GM06990 (cell line): Measurements from ENCODE around the gene LDLRAD4.

ENCODE experiments used
- DNase-seq: peaks from one replicate; pipeline ENCODE4 v3.0.0-alpha.2; 2011; ENCODE audit not compliant: insufficient read length; ENCODE audit errors: extremely low read depth
- H3K27me3 ChIP-seq: replicated peaks from 2 replicates; pipeline ENCODE4 v1.6.0; 2011; ENCODE audit warnings: low read length; ENCODE audit not compliant: control insufficient read depth, insufficient read depth
- H3K36me3 ChIP-seq: 2 replicates; pipeline ENCODE4 v1.5.1; 2011; ENCODE audit warnings: low read length; ENCODE audit not compliant: control insufficient read depth, insufficient read depth
- H3K4me3 ChIP-seq: replicated peaks from 2 replicates; pipeline ENCODE4 v1.5.1; 2011; ENCODE audit warnings: low read depth, mild to moderate bottlenecking, control low read depth, low read length
- TF ChIP-seq, protein P1 (sequence below): IDR thresholded peaks from 2 replicates; pipeline ENCODE4 v1.5.1; 2011; ENCODE audit warnings: low read length, control low read depth, mild to moderate bottlenecking, inconsistent platforms; ENCODE audit not compliant: insufficient read depth, poor library complexity, severe bottlenecking

LDLRAD4 gene

GRCh38 chr18:13481331-13481730, 262.8 kb downstream of the LDLRAD4 start:
- no peaks in the 10 kb centered on the region for H3K27me3 ChIP-seq
- TF ChIP-seq, protein P1, sequence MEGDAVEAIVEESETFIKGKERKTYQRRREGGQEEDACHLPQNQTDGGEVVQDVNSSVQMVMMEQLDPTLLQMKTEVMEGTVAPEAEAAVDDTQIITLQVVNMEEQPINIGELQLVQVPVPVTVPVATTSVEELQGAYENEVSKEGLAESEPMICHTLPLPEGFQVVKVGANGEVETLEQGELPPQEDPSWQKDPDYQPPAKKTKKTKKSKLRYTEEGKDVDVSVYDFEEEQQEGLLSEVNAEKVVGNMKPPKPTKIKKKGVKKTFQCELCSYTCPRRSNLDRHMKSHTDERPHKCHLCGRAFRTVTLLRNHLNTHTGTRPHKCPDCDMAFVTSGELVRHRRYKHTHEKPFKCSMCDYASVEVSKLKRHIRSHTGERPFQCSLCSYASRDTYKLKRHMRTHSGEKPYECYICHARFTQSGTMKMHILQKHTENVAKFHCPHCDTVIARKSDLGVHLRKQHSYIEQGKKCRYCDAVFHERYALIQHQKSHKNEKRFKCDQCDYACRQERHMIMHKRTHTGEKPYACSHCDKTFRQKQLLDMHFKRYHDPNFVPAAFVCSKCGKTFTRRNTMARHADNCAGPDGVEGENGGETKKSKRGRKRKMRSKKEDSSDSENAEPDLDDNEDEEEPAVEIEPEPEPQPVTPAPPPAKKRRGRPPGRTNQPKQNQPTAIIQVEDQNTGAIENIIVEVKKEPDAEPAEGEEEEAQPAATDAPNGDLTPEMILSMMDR = no peak
- peaks cover 2% of the 10 kb centered on the region for H3K36me3 ChIP-seq
- H3K4me3 ChIP-seq = no peak overlapping the region
- DNase-seq = no peak

DNA sequence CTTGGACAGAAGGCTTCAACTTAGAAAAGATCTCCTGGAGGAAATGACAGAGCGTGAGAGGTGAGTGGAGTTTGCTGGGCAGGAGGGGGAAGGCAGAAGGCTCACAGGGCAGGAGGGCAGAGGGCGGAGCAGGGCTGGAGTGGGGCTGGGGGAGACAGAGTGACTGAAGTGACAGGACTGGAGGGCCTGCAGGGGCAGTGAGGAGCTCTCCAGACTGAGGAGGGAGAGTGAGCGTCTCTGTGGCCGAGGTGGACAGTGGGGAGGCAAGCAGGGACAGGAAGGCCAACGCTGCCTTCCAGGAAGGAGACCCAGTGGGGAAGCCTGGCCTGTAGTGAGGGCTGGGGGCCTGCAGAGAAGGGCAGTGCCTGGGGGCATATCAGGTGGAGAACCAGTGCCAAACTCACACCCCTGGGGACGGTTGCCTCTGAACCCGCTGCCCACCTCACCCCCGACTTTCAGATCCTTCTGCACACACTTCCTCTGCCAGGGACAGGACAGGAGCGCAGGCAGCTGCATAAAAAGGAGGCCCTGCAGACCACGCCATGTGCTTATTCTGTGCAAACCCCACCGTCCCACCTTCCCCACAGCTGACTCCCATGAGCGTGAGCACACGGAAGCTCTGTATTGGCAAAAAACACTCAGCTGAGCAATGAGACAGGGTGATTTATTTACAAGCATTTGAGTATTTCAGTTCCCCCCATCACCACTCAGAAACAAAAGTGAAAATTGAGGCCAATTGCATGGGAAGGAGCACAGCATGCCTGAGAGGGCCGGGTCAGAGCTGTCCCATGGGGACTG, 263.5 kb downstream of the LDLRAD4 start:
- TF ChIP-seq, protein P1 = no peak
- peak; percentile 33 for DNase-seq
- no peaks in the 10 kb centered on the region for H3K27me3 ChIP-seq
- H3K36me3 ChIP-seq = peaks cover 2% of the 10 kb centered on the region
- H3K4me3 ChIP-seq = no peak overlapping the region

DNA sequence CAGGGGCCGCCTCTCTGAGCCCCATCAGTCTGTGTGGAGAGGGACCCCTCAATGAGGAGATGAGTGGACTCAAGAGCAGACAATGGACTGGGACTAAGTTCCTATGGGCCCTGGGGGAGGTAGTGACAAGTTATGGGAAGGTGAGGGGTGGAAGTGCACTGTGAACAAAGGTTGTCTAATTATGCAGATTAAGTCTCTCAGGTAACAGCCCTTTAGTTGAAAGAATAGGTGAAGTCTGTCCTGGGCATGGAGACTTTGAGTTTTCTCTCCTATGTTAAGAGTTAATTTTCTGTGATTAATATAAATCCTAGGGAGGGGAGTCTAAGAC, 264.0 kb downstream of the LDLRAD4 start:
- Histone ChIP-seq H3K36me3 (peaks cover 4% of the 10 kb centered on the region), H3K27me3 (no peaks in the 10 kb centered on the region), H3K4me3 (no peak overlapping the region)
- DNase-seq = no peak
- TF ChIP-seq, protein P1 = no peak

GRCh38 chr18:13483316-13484270, 265.0 kb downstream of the LDLRAD4 start:
- TF ChIP-seq, protein P1 = no peak
- Histone ChIP-seq H3K36me3 (peaks cover 4% of the 10 kb centered on the region), H3K4me3 (no peak overlapping the region), H3K27me3 (no peaks in the 10 kb centered on the region)
- DNase-seq = no peak

DNA sequence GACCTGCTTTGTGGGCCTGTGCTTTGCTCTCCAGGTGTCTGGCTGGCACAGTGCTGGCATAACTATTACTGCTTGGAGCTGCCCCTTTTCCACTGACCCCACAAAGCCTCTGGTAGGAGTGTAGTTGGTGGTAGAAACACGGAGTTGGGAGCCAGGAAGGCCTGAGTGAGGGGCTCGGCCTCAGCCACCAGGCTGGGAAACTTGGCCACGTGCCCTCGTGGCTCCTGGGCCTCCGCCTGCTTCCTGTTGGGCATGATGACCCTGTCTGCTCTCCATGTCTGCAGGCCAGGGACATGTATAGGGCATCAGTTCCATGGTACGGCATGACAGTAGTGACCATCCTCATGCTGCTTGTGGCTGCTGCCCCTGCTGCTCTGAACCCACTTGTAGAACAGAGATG, 266.6 kb downstream of the LDLRAD4 start:
- no peak for DNase-seq
- H3K36me3 ChIP-seq = peaks cover 4% of the 10 kb centered on the region
- TF ChIP-seq, protein P1 = no peak
- no peak overlapping the region for H3K4me3 ChIP-seq
- no peaks in the 10 kb centered on the region; the same call in 1 of the 2 replicates for H3K27me3 ChIP-seq
